GM12892 (cell line): ENCODE data around the gene CPNE2.

Experiments used
- POLR2A ChIP-seq: IDR thresholded peaks from 2 replicates; pipeline ENCODE4 v1.6.1; 2011; ENCODE audit warnings: low read depth, low read length, control low read depth
- TAF1 ChIP-seq: IDR thresholded peaks from 2 replicates; pipeline ENCODE4 v1.6.1; 2011; ENCODE audit warnings: low read depth, mild to moderate bottlenecking, control low read depth, low read length, borderline replicate concordance

GRCh38 chr16:57118461-57119084 is 26.2 kb downstream of the CPNE2 start:
- TF ChIP-seq POLR2A (no peak), TAF1 (no peak)
